Gastroesophageal sphincter (tissue), 3 donors: Measurements from ENCODE around the gene AKR7A3.

Source experiments
- EP300 ChIP-seq: sonication (generic); formaldehyde crosslinking; IDR thresholded peaks from one replicate; pipeline ENCODE4 v1.6.1; 2017; ENCODE audit warnings: antibody characterized with exemption, mild to moderate bottlenecking
- POLR2A ChIP-seq, 2 donors: fragments of 450-650 bp; IDR thresholded peaks; one replicate each; pipeline ENCODE4 v1.6.1; 2017; ENCODE audit warnings: antibody characterized with exemption in 2 of 2, mild to moderate bottlenecking in 2 of 2, moderate library complexity in 1 of 2
- TF ChIP-seq, protein P1 (sequence below), 4 experiments: fragments of 200-600 bp in 2 of 4; fragments of 450-650 bp in 2 of 4; sonication (generic) in 1 of 4; IDR thresholded peaks; one replicate each; pipeline ENCODE4 v1.5.1; 2017 to 2019; ENCODE audit warnings: antibody characterized with exemption in 4 of 4, mild to moderate bottlenecking in 2 of 4, moderate library complexity in 2 of 4

DNA sequence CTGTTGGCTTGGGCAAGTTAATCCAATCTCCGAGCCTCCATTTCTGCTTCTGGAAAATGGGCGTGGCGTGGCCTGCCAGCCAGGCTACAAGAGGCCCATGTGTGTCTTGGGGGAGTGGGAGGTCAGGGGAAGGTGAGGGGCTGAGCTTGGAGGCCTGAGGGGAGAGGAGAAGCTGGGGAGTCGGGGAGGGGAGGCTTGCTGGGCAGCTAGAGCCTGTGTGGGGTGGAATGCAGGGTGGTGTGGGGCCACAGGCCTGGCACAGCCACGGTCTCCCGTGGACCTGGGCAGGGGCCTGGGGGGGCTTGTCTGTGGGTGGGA lies 38.1 kb upstream of the AKR7A3 start:
- TF ChIP-seq, protein P1, sequence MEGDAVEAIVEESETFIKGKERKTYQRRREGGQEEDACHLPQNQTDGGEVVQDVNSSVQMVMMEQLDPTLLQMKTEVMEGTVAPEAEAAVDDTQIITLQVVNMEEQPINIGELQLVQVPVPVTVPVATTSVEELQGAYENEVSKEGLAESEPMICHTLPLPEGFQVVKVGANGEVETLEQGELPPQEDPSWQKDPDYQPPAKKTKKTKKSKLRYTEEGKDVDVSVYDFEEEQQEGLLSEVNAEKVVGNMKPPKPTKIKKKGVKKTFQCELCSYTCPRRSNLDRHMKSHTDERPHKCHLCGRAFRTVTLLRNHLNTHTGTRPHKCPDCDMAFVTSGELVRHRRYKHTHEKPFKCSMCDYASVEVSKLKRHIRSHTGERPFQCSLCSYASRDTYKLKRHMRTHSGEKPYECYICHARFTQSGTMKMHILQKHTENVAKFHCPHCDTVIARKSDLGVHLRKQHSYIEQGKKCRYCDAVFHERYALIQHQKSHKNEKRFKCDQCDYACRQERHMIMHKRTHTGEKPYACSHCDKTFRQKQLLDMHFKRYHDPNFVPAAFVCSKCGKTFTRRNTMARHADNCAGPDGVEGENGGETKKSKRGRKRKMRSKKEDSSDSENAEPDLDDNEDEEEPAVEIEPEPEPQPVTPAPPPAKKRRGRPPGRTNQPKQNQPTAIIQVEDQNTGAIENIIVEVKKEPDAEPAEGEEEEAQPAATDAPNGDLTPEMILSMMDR (IDR thresholded peaks at IDR 0.05), result no peak
- TF ChIP-seq POLR2A (IDR thresholded peaks at IDR 0.05) (no peak), EP300 (no peak)
